ENCODE data around the gene NFASC.

NFASC gene

DNA sequence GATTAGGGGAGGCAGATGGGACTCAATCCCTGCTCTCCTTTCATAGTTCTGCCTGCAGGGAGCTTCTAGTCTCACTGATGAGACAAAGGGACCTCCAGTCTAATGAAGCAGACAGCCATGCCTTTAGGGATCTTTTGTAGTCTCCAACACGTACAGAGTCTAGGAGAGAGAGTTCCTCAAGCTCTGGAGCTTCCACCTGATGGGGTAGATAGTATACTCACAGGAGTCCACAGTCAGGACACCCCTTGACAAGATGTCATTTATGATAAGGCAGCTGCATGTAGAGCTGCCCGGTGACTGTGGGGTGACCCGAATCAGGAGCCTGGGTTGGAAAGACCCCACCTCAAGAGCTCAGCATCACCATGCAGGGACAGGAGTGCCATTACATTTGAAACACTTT, 117.0 kb downstream of the NFASC start:
- DNase-seq, result no peak

DNA sequence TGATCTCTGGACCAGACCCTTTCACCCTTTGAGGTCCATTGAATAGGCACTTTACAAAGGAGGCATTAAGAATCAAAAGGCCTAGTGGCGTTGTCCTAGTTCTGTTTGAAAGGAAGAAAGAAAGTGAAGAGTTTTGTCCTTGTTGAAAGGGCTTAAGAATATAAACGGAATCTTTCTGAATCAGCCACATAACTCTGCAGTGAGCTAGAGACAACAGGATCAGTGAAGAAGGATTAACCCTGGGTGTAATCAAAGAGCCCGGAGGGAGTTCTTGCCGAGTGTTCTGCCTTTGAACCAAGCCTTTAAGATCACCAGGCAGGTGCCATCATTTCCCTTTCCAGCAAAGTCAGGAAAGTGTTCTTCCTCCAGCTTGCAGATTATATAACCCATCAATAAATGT, 117.5 kb downstream of the NFASC start:
- DNase-seq, result no peak

- peak; percentile 22 to 41 for DNase-seq
These were observed 118.8 kb downstream of the NFASC start for GRCh38 chr1:204989266-204990058.

DNA sequence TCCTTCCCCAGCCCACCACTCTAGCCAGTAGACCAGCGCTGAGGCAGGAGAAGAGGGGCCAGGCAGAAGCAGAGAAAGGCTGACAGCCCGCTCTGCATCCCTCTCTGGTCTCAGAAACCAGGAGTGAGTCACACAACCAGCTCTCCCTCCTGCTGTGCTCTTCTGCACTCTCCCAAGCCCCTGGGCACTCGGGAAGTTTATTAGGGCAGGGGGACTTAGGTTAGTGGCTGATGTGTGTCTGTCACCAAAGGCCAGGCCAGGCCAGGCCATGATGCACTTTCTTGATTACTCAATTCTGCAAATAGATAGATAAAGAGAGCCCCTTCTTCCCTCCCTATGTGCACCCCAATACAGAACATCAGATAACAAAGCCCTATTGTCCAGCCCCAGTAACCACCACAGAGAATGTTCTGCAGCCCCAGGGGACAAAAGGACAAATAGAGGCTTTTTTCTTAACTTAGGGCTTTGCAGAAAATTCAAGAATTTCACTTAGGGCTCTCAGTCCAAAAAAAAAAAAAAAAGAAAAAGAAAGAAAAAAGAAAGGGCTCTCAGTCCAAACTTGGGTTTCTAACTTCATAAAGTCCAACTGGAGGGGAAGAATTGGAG, 119.5 kb downstream of the NFASC start:
- DNase-seq, result no peak

- no peak for DNase-seq
These were observed 120.2 kb downstream of the NFASC start for GRCh38 chr1:204990721-204991341.

GRCh38 chr1:204991342-204991844, 120.7 kb downstream of the NFASC start:
- DNase-seq, result no peak

- no peak for DNase-seq
These were observed 121.7 kb downstream of the NFASC start for GRCh38 chr1:204992201-204992997.

- no peak for DNase-seq
These were observed 122.3 kb downstream of the NFASC start for GRCh38 chr1:204992998-204993314.

GRCh38 chr1:204994086-204994862, 123.6 kb downstream of the NFASC start:
- no peak for DNase-seq

GRCh38 chr1:204996981-204997380, 126.3 kb downstream of the NFASC start:
- DNase-seq, result no peak

- DNase-seq, result no peak
These were observed 127.1 kb downstream of the NFASC start for GRCh38 chr1:204997591-204998355.

DNA sequence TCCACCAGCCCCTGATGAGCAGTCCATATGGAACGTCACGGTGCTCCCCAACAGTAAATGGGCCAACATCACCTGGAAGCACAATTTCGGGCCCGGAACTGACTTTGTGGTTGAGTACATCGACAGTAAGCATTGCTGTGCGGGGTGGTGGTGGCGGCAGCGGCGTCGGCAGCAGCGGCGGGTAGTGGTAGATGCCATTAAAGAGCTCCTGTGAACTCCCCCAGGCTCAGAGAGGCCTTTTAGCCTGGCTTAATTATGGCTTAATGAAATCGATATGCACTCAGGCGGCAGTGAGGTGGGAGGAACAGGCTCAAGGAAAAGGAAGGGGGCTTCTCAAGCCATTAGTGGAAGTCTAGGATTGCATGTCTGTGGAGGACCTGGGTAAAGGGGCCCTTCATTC, 130.5 kb downstream of the NFASC start:
- no peak for DNase-seq

DNA sequence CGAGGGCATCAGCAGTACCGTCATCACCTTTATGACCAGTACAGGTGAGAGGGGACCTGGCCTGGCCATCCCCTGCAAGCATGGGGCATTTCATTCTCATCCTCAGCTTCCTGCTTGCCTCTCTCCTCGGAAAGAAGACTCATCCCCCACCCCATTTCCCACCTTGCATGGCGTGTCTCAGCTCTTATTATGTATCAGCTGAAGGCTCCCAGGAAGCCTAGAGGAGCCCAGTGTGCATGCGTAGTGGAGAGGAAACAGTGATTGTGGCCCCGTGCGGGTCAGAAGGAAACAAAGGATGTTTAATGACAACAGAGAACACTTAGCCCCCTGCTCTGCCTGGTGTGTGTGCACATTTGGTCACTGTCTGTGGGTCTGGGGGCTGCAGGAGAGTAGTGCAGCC, 132.0 kb downstream of the NFASC start:
- DNase-seq, result no peak

- no peak for DNase-seq
These were observed 132.9 kb downstream of the NFASC start for GRCh38 chr1:205003358-205004131.

- DNase-seq, result no peak
These were observed 133.7 kb downstream of the NFASC start for GRCh38 chr1:205004351-205004750.

- DNase-seq, result no peak
These were observed 138.2 kb downstream of the NFASC start for GRCh38 chr1:205008896-205009295.

DNA sequence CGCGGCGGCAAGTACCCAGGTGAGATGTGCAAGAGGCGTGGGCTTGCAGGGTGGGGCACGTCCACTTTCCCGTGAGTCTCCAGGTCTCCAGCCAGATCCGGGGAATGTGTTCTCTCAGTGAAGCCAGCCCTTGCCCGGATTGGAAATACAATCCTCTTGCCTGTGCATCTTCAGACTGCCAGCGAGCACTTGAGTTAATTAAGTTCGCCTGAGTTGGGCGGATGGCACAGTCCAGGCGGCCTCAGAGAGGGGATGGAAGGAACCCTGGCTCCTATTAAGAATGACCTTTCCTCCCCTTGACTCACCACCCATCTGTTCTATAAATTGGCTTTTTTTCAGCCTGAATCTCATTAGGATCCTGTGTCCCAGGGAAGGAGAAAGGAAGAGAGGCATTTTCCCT, 139.0 kb downstream of the NFASC start:
- DNase-seq, result no peak

- DNase-seq, result no peak
These were observed 141.9 kb downstream of the NFASC start for GRCh38 chr1:205012391-205013140.

DNA sequence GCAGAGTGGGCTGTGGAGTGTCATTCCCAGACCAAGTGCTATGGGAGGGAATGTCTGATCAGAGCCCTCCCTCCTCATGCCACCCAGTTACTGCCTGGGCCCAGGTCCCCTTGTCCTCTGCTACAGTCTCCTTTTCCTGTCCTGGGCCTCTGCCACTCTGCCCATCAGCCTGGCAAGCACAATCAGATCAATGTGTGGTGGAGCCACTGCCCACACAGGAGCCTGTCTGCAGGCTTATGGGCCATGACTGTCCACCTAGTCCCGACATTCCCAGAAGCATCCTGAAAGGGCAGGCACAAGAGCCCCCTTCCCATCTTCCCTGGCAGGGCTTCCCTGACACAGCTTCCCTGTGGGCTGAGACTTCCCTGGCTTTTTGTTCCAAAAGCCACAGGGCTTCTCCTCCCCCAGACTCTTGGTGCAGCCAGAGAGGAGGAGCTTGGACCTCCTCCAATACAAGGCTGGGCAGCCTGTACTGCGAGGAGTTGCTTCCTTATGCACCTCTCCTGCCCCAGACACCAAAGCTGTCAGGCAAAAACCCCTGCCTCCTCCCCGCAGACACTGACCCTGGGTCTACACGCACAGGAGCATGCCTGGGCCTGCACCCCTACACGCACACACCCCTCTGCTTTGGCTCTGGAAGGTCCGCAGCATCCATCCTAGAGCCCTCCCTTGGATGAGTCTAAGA, 143.2 kb downstream of the NFASC start:
- DNase-seq, result no peak

GRCh38 chr1:205014783-205015182, 144.1 kb downstream of the NFASC start:
- DNase-seq, result no peak

Data from activated CD4-positive, alpha-beta T cell treated with anti-CD3 and anti-CD28 coated beads for 4 hours (primary cell).